DND-41 (cell line): ENCODE data around the gene FAM151A.

ENCODE experiments used
- ATAC-seq: fragments of 200-7000 bp; cut with Tn5 transposase; 3 replicates; pipeline ENCODE4 v1.9.1; 2021; ENCODE audit warnings: low read depth; ENCODE audit not compliant: insufficient read depth
- DNase-seq: peaks from one replicate; pipeline ENCODE4 v3.0.0-alpha.2; 2020
- H2AFZ ChIP-seq: 2 replicates; pipeline ENCODE4 v1.6.0; 2012; ENCODE audit warnings: low read depth, low read length
- H3K27ac ChIP-seq: 2 replicates; pipeline ENCODE4 v1.5.1; 2012; ENCODE audit warnings: low read length, inconsistent platforms
- H3K27me3 ChIP-seq: fragments of 200-600 bp; sonication (generic); 2 replicates; pipeline ENCODE4 v1.6.0; 2012; ENCODE audit warnings: low read length, mild to moderate bottlenecking, inconsistent platforms; ENCODE audit not compliant: insufficient read depth, poor library complexity
- H3K36me3 ChIP-seq: 2 replicates; pipeline ENCODE4 v1.5.1; 2012; ENCODE audit warnings: low read length, inconsistent platforms; ENCODE audit not compliant: insufficient read depth
- H3K4me1 ChIP-seq: 2 replicates; pipeline ENCODE4 v1.5.1; 2012; ENCODE audit warnings: mild to moderate bottlenecking, low read length; ENCODE audit not compliant: insufficient read depth
- H3K4me2 ChIP-seq: 2 replicates; pipeline ENCODE4 v1.6.0; 2012; ENCODE audit warnings: mild to moderate bottlenecking, moderate library complexity, low read length, inconsistent platforms; ENCODE audit not compliant: insufficient read depth
- H3K4me3 ChIP-seq, 2 experiments: fragments of 200-600 bp in 1 of 2; shearing (Covaris generic) in 1 of 2; 2 replicates each; pipeline ENCODE4 v1.5.1; 2012 to 2016; ENCODE audit warnings: inconsistent platforms in 2 of 2, low read length in 2 of 2, mild to moderate bottlenecking in 2 of 2, low read depth in 1 of 2, moderate library complexity in 1 of 2
- H3K79me2 ChIP-seq: 2 replicates; pipeline ENCODE4 v1.6.0; 2012; ENCODE audit warnings: low read length, inconsistent platforms; ENCODE audit not compliant: insufficient read depth
- H3K9ac ChIP-seq: 2 replicates; pipeline ENCODE4 v1.6.0; 2012; ENCODE audit warnings: low read depth, mild to moderate bottlenecking, inconsistent platforms, low read length, moderate library complexity
- H3K9me3 ChIP-seq: 2 replicates; pipeline ENCODE4 v1.5.1; 2012; ENCODE audit warnings: low read length, moderate library complexity, mild to moderate bottlenecking, inconsistent platforms; ENCODE audit not compliant: insufficient read depth, severe bottlenecking
- H4K20me1 ChIP-seq: 2 replicates; pipeline ENCODE4 v1.6.0; 2012; ENCODE audit warnings: low read length; ENCODE audit not compliant: insufficient read depth
- CTCF ChIP-seq: IDR thresholded peaks from 2 replicates; pipeline ENCODE4 v1.5.1; 2012; ENCODE audit warnings: borderline replicate concordance, low read length, moderate library complexity, mild to moderate bottlenecking; ENCODE audit not compliant: poor library complexity, severe bottlenecking; ENCODE audit errors: extremely low read depth
- EZH2 ChIP-seq: IDR thresholded peaks from 3 replicates; pipeline ENCODE4 v1.6.1; 2012; ENCODE audit warnings: borderline replicate concordance, low read depth, mild to moderate bottlenecking, moderate library complexity, low read length, inconsistent platforms; ENCODE audit not compliant: severe bottlenecking

The FAM151A gene

DNA sequence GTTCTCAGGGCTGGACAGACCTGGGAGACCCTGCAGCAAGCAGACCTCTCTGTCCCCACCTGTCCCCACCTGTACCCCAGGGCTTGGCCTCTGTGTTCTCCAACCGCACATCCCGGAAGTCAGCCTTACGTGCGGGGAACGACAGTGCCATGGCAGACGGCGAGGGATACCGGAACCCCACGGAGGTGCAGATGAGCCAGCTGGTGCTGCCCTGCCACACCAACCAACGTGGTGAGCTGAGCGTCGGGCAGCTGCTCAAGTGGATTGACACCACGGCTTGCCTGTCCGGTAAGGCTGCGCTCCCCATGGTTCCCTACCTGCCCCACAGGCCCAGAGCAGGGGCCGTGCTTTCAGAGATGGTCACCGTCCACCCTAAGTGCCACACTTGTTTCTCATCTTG is 38.8 kb downstream of the FAM151A start:
- Histone ChIP-seq H3K9me3 (no peaks in the 10 kb centered on the region), H2AFZ (no peak overlapping the region), H3K27me3 (no peaks in the 10 kb centered on the region), H3K79me2 (no peaks in the 10 kb centered on the region), H3K4me3 (no peak overlapping the region), H4K20me1 (no peaks in the 10 kb centered on the region; the same call in 1 of the 2 replicates), H3K36me3 (no peaks in the 10 kb centered on the region), H3K27ac (no peak overlapping the region), H3K4me2 (no peak overlapping the region), H3K4me1 (peaks cover 6% of the 10 kb centered on the region), H3K9ac (no peak overlapping the region)
- TF ChIP-seq EZH2 (no peak), CTCF (no peak)
- ATAC-seq: no peak
- DNase-seq: no peak

- no peak for TF ChIP-seq EZH2
- no peak for TF ChIP-seq CTCF
- H4K20me1 ChIP-seq: no peaks in the 10 kb centered on the region; the same call in 1 of the 2 replicates
- ATAC-seq (no peak), DNase-seq (no peak)
- no peak overlapping the region for H3K4me2 ChIP-seq
- no peak overlapping the region for H2AFZ ChIP-seq
- H3K9ac ChIP-seq: no peak overlapping the region
- peaks cover 6% of the 10 kb centered on the region for H3K4me1 ChIP-seq
- H3K27ac ChIP-seq: no peak overlapping the region
- H3K9me3 ChIP-seq: no peaks in the 10 kb centered on the region
- H3K4me3 ChIP-seq: no peak overlapping the region
- no peaks in the 10 kb centered on the region for H3K79me2 ChIP-seq
- H3K36me3 ChIP-seq: no peaks in the 10 kb centered on the region
- H3K27me3 ChIP-seq: no peaks in the 10 kb centered on the region
Observed at GRCh38 chr1:54583871-54584270, 39.5 kb downstream of the FAM151A start.

DNA sequence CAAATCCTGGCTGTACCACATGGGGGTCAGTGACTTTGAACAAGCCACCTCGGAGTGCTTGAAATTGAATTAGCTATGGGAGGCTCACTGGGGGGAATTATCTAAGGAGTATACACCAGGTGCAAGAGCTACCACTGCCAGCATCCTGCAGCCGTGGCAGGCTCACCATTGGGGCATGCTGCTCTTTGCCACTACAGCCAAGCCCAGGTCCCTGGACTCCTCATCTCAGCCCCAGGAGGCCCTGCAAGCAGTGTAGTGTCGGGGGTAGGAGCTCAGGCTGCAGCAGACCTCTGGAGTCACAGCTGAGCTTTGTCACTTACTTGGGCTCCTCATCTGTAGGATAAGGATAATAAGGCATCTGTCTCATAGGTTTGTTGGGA is 40.0 kb downstream of the FAM151A start:
- Histone ChIP-seq H3K4me1 (peaks cover 2% of the 10 kb centered on the region), H3K9ac (no peak overlapping the region), H3K4me2 (no peak overlapping the region), H3K79me2 (no peaks in the 10 kb centered on the region), H3K36me3 (no peaks in the 10 kb centered on the region), H2AFZ (no peak overlapping the region), H3K4me3 (no peak overlapping the region), H4K20me1 (no peaks in the 10 kb centered on the region; the same call in 1 of the 2 replicates), H3K27me3 (no peaks in the 10 kb centered on the region), H3K9me3 (no peaks in the 10 kb centered on the region), H3K27ac (no peak overlapping the region)
- no peak for ATAC-seq
- DNase-seq: no peak
- no peak for TF ChIP-seq CTCF
- TF ChIP-seq EZH2: no peak
